Measurements from ENCODE around the gene SLC24A3.

GRCh38 chr20:19756761-19757486 is 544.5 kb downstream of the SLC24A3 start:
- TF ChIP-seq, protein P1, sequence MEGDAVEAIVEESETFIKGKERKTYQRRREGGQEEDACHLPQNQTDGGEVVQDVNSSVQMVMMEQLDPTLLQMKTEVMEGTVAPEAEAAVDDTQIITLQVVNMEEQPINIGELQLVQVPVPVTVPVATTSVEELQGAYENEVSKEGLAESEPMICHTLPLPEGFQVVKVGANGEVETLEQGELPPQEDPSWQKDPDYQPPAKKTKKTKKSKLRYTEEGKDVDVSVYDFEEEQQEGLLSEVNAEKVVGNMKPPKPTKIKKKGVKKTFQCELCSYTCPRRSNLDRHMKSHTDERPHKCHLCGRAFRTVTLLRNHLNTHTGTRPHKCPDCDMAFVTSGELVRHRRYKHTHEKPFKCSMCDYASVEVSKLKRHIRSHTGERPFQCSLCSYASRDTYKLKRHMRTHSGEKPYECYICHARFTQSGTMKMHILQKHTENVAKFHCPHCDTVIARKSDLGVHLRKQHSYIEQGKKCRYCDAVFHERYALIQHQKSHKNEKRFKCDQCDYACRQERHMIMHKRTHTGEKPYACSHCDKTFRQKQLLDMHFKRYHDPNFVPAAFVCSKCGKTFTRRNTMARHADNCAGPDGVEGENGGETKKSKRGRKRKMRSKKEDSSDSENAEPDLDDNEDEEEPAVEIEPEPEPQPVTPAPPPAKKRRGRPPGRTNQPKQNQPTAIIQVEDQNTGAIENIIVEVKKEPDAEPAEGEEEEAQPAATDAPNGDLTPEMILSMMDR (conservative IDR thresholded peaks at IDR 0.05): 0 out of 2 replicates have a peak, but pooled peaks have one; percentile 15
- TF ChIP-seq EZH2 (IDR thresholded peaks at IDR 0.05; ENCODE audit: low read depth): no peak

All from PC-9 (cell line).